IMR-90 (cell line): Measurements from ENCODE around the gene BCAS4.

Experiments
- CEBPB ChIP-seq: IDR thresholded peaks from 2 replicates; pipeline ENCODE4 v1.6.1; 2012; ENCODE audit warnings: low read depth, low read length, improper control_type of control experiment
- CHD1 ChIP-seq: IDR thresholded peaks from 2 replicates; pipeline ENCODE4 v1.6.1; 2012; ENCODE audit warnings: low read depth, low read length, improper control_type of control experiment
- MAFK ChIP-seq: IDR thresholded peaks from 2 replicates; pipeline ENCODE4 v1.6.1; 2012; ENCODE audit warnings: low read depth, low read length, improper control_type of control experiment
- MXI1 ChIP-seq: IDR thresholded peaks from 2 replicates; pipeline ENCODE4 v1.6.1; 2012; ENCODE audit warnings: low read depth, mild to moderate bottlenecking, low read length, moderate library complexity, borderline replicate concordance
- NFE2L2 ChIP-seq: fragments of 150-350 bp; IDR thresholded peaks from 2 replicates; pipeline ENCODE4 v1.6.1; 2016; ENCODE audit warnings: low read depth, mild to moderate bottlenecking, low read length
- POLR2A ChIP-seq: IDR thresholded peaks from 2 replicates; pipeline ENCODE4 v1.6.1; 2012; ENCODE audit warnings: mild to moderate bottlenecking, low read depth, low read length
- RAD21 ChIP-seq: IDR thresholded peaks from 2 replicates; pipeline ENCODE4 v1.6.1; 2012; ENCODE audit warnings: low read length, improper control_type of control experiment
- RCOR1 ChIP-seq: IDR thresholded peaks from 2 replicates; pipeline ENCODE4 v1.6.1; 2012; ENCODE audit warnings: mild to moderate bottlenecking, low read length, improper control_type of control experiment; ENCODE audit not compliant: insufficient replicate concordance
- RFX5 ChIP-seq: IDR thresholded peaks from 2 replicates; pipeline ENCODE4 v1.8.0; 2012; ENCODE audit warnings: low read depth, mild to moderate bottlenecking, low read length, moderate library complexity
- SMC3 ChIP-seq: fragments of 150-350 bp; IDR thresholded peaks from 2 replicates; pipeline ENCODE4 v1.6.1; 2016; ENCODE audit warnings: low read depth, mild to moderate bottlenecking, antibody characterized with exemption, low read length, moderate library complexity
- USF2 ChIP-seq: fragments of 150-350 bp; IDR thresholded peaks from 2 replicates; pipeline ENCODE4 v1.6.1; 2017; ENCODE audit warnings: mild to moderate bottlenecking, antibody characterized with exemption, low read length, low read depth
- TF ChIP-seq, protein P1 (sequence below): conservative IDR thresholded peaks from 2 replicates; pipeline ENCODE4 v1.5.1; 2012; ENCODE audit warnings: mild to moderate bottlenecking, low read depth, low read length, improper control_type of control experiment
- TF ChIP-seq, protein P2 (sequence below): fragments of 150-350 bp; IDR thresholded peaks from 2 replicates; pipeline ENCODE4 v1.6.1; 2016; ENCODE audit warnings: low read depth, mild to moderate bottlenecking, low read length, moderate library complexity, borderline replicate concordance

DNA sequence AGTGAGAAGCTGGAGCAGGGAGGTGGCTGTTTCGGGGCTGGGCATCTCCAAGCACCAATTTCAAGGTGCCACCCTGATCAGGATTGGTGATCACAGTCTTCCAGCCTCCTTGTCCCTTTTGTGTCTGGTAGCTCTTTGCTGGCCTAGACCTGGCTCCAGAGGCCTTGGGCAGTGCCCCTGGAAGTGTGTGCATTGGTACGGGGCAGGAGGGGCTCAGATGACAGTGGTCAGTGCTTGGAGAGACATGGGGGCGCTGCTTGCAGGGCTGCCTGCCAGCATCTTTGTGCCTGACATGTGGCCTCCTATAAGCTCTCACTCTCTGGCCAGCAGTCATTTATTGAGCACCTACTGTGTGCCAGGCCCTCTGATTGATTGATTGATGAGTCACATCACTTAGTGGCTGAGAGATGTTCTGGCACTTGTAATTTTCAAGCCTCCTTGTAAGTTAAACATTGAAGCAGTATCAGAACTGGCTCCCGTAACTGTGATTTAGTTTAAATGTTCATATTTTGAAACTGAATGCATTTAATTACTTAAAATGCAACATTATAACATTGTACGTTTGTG, 61.7 kb downstream of the BCAS4 start:
- TF ChIP-seq RFX5 (no peak), RCOR1 (no peak), CEBPB (no peak), MXI1 (no peak), POLR2A (no peak), USF2 (no peak), SMC3 (no peak), MAFK (no peak), NFE2L2 (no peak), CHD1 (no peak), RAD21 (no peak)
- TF ChIP-seq, protein P1, sequence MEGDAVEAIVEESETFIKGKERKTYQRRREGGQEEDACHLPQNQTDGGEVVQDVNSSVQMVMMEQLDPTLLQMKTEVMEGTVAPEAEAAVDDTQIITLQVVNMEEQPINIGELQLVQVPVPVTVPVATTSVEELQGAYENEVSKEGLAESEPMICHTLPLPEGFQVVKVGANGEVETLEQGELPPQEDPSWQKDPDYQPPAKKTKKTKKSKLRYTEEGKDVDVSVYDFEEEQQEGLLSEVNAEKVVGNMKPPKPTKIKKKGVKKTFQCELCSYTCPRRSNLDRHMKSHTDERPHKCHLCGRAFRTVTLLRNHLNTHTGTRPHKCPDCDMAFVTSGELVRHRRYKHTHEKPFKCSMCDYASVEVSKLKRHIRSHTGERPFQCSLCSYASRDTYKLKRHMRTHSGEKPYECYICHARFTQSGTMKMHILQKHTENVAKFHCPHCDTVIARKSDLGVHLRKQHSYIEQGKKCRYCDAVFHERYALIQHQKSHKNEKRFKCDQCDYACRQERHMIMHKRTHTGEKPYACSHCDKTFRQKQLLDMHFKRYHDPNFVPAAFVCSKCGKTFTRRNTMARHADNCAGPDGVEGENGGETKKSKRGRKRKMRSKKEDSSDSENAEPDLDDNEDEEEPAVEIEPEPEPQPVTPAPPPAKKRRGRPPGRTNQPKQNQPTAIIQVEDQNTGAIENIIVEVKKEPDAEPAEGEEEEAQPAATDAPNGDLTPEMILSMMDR: no peak
- TF ChIP-seq, protein P2, sequence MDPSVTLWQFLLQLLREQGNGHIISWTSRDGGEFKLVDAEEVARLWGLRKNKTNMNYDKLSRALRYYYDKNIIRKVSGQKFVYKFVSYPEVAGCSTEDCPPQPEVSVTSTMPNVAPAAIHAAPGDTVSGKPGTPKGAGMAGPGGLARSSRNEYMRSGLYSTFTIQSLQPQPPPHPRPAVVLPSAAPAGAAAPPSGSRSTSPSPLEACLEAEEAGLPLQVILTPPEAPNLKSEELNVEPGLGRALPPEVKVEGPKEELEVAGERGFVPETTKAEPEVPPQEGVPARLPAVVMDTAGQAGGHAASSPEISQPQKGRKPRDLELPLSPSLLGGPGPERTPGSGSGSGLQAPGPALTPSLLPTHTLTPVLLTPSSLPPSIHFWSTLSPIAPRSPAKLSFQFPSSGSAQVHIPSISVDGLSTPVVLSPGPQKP: no peak
